ENCODE data around the gene FCRL6.
A peak's percentile ranks its signal among the peaks of the same experiment; 100 is the strongest.

FCRL6 gene

DNA sequence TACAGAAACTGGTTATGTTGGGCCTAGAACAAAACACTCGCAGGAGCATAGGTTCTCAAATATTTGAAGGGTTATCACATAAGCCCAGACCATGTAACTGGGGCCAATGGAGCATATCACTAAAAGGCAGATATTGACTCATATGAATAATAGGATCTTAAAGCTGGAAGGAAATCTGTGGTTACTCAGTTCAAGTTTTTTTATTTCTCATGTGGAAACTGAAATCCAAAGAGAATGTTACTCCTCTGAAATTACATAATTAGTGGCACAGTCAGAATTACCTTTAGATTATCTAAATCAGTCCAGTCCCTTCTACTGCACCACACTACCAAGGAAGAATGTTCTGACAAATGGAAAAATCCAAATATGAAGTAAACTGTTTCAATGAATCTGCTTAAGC lies 36.6 kb downstream of the FCRL6 start:
- DNase-seq, result no peak

DNA sequence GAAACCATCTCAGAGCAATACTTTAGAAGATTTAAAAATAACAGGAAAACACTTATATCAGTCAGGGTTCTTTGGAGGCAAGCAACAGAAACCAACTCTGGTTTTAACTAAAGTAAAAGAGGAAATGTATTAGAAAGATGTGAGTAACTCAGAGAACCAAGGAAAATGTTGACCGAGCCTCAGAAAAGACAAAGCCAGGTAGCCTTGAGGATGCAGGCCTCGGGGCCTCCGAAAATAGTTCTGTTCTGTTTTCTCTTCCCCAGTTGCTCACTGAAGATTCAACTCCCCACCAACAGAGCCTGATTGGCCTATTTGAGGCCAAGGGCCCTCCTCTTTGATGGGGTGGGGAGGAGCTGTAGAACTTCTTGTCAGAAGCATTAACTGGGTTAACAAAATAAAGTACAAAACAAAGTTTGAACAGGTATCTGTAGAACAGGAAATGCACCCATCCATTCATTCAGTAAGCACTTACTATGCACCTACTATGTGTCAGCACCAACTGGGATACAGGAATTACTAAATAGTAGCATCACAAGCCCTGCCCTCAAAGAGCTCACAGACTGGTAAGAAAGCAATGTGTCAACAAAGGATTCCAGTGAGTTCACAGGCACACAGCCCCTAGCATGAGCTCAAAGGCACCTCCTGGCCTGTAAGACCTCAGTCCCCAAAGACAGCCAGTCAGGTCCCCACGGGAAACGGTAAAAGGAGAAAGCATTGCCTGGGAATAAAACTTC lies 37.1 kb downstream of the FCRL6 start:
- DNase-seq, result no peak

DNA sequence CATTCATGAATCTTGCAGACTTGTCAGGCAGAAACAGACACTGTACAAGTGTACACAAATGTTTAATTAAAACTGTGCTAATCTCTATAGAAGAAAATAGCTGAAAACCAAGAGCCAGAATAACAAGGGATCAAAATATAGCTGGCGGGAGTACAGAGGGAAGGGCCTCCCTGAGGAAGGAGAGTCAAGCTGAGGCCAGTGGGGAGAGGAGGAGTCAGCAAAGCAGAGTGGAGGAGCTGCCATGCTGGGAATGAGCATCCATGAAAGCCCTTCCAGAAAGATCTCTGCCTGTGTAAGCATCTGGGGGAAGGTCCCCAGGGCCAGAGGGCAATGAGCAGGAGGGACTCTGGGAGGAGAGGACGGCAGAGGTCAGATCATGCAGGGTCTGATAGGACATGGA lies 39.6 kb downstream of the FCRL6 start:
- no peak for DNase-seq

DNA sequence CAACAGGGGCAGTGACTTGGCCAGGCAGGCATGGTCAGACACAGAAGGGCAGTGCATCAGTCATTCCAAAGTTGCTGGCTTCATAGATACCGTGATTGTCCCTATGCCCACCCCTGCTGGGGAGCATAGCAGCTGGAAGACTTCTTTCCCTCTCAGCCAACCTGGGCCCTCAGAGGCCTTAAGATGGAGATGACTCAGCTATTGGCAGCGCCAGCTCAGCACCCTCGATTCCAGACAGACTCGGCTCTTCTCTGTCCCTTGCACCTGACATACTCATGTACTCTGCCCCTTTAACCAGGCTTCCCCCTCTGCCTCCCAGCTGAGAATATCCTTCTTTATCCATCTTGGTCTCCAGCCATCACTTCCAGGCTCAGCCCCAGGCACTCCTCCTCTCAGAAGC lies 41.3 kb downstream of the FCRL6 start:
- no peak for DNase-seq

DNA sequence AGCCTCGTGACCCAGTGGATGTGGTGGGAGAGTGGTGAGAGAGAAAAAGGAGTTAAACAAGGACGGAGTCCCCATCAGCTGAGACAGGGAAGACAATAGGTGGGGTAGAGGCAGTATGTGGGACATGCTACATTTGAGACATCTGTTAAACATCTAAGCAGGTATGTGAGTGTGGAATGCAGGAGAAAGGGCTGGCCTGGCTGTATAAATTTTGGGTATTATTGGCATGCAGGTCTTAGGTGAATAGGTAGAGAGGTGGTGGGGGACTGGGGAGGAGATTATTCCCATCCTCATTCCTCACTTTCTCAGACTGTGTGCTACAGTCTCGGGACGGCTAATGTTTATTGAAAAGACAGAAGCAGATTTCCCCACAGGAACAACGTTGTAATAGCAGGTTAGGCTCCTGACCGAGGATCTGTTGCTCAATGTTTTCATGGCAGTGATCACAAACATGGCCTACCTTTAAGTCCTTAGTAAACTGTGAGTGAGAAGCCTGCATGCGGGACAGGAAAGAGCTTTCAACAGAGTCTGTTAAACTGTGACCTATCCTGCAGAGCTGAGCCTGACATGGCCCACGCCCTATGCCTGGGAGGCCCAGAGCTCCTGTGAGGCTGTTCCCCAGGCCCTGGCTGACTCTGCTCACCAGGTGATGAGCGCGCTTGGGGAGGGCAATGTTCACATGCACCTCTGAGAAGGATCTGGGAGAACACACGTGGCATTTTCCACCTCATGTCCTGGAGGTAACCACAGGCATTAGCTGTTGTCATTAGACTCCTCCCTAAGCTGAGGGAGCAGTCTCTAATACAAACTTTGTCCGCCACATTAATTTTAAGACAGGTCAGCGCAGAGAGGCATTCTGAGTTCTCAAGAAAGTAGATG lies 43.8 kb downstream of the FCRL6 start:
- no peak for DNase-seq

DNA sequence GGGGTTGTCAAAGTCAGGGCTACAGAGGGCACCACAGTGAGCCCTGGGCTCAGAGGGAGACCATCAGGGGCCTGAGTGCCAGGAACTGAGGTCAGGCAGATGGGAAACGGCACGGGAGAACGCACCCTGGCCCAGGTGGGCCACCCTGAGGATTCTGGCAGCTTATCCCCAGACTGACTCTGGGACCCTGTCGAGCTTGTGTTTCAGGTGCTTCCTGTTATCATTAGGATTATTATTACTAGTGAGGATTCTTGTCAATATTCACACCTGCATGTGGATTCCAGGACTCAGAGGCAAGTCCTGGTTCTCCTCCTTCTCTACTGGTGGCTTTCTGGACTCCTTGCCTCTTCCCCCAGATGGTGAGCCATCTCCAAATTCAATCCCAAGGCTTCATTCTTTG lies 45.1 kb downstream of the FCRL6 start:
- no peak for DNase-seq

DNA sequence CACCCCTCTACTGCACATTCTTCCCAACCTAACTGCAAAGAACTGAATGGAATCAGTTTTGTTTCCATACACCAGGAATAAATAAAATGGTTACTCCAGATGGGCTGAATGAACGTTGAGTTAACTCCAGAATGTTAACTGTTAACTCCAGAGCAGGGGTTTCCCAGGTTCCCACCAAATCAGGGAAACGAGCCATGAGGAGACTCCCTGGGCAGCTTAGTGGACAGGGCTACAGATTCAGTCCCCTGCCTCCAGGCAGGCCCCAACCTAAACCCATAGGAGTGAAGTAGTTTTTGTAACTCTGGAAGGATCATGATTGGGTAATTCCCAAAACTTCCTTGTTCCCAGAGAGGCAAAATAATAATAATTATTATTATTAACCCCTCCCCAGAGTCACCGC lies 46.2 kb downstream of the FCRL6 start:
- DNase-seq, result no peak

DNA sequence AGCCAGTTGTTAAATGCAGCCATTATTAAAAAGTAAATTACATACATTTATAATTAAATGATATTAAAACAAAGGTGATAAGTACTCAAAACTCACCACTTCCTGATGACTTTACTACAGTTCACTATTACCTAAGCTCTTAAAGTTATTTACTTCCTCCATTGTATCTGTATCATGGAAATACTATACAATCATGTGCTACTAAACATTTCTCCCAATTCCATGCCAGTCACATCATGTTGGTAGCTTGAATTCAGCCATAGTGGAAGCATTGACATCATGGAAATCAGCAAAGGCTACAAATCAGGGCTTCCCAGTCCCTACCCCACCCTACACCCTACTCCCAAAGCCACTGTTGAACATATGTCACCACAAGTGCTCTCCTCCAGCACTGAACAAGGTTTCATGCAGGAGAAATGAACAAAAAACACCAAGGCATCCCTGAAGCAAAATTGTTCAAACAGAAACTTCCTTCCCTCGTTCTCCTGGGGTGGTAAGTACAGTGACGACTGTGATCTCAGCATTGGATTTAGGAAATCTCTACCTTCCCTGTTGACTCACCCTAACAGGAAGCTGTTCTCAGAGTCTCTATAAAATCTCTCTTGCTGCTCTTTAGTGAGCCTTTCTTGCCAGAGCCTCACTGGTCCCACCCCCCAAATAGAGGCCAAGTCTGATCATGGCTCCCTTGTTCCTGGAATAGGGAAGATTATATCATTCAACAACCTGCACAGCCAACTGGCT lies 47.6 kb downstream of the FCRL6 start:
- DNase-seq, result no peak

DNA sequence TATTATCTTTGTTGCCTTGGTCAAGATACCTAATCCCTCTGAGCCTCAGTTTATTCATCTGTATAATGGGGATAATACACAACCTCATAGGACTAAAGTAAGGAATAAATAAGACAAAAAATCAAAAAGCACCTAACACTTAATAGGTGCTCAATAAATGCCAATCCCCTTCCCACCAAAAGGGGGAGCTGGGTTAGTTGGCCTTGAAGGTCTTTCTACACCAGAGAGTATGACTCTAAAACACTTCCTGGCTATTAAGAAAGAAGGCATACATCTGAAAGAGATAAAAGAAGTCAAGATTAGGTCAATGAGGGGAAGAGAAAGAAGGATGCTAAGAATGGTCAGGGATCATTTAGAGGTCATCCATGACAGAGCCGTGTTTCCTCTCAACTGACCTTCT lies 49.2 kb downstream of the FCRL6 start:
- no peak for DNase-seq

DNA sequence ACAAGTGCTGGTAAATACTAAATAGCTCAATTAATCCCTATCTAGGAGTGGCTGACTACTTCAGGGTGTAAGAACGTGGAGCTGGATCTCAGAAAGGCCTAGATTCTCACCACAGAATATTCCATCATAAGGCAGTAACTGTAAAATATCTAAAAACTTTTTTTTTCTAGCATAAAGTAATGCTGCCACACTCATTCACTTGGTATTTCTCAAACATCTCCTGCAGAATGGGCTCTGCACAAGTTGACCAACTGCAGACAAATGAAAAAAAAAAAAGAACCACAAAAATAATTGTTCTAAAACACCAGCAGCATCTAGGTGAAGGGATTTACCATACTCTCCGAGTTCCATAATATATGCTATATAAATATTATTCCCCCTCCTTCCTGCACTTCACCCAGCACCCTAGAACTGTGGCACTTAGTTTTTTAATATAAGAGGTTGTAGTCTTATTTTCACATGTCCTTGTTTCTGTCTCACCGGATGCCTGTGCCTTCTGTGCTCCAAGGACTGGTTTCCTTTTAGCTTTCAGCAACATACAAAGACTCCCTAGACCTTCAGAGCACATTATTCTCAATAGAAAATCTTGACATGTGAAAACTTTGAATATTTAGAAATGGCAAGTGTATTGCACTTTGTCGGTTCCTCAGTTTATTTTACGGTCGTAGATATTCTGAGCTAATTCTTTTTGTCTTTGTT lies 51.4 kb downstream of the FCRL6 start:
- no peak for DNase-seq

DNA sequence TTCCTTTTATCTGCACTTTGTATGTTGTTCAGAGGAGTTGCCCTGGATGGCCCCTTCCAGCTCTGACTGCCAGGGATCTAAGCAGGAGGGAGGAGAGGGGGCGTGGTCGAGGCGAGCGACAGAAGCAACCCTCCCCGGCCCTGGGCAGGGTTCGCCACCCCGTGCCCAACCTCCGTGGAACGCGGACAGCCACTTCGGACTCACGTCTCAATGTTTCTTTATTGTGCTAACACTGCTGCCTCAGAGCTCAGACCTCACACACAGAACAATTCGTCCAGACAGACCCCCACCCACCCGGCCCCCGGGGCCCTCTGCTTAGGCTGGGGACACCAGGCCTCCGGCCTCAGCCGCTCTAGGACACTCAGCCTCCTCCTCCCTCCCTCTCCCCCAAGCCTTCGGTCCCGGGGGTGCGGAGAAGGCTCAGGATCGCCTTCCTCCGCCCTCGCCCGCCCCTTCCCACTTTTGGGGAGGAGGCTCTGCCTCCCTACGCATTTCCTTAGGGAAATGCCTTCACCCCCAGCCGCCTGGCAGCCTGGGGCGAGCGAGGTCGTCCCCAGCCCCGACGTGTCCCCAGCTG lies 52.0 kb downstream of the FCRL6 start:
- DNase-seq, result peak; percentile 73

DNA sequence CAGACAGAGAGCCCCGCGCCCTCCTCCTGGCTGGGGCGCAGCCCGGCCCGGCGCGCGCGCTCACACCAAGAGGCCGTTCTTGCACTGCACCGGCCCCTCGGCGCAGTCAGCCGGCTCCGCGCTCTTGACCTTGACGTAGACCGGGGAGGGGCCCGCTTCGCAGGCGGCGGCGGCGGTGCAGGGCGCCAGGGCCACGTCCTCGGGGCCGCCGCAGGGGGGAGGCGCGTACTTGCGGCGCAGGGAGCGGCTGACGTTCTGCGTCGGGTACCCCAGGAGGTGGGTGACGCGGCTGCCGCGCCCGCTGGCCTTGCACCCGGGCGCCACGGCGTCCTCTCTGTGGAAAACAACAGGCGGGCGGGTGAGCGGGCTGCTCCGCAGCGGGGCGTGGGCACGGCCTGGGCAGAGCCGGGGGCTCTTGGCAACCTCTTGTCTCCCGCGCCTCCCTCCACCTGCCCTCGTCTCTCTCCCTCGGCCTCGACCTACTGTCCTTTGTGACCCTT lies 52.6 kb downstream of the FCRL6 start:
- peak; percentile 77 for DNase-seq

DNA sequence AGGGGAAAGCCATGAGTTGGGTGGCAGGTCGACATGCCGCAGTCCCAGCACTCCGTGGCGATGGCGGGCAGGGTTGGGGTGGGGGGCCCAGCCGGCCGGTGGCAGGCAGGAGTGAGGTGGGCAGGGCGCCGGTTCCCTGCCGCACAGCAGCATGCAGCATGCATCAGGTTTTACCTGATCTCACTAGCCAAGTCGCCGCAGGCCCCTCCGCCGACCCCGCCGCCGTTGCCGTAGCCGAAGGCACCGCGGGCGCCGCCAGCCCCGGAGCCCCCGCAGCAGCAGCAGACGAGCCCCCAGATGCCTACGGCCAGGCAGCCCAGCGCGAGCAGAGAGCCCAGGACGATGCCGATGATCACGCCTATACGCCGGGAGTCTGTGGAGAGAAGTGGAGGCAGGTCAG lies 53.5 kb downstream of the FCRL6 start:
- no peak for DNase-seq

DNA sequence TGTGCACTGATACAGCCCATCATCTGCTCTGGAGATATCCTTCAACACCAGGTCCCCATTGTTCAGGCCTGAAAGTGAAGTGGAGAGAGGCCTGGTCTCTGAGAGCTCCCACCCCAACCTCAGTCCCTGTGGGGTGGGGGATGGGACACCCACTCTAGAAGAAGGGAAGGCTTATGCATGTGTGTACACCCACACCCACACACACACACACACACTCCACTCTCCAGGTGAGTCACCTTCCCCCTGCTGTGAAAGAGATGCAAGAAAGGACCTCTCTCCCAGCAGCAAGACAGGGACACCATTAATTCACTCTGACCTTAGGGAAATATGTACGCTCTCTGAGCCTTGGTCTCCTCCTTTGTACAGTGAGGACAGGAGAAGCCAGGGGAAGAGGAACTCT lies 54.4 kb downstream of the FCRL6 start:
- DNase-seq, result no peak

DNA sequence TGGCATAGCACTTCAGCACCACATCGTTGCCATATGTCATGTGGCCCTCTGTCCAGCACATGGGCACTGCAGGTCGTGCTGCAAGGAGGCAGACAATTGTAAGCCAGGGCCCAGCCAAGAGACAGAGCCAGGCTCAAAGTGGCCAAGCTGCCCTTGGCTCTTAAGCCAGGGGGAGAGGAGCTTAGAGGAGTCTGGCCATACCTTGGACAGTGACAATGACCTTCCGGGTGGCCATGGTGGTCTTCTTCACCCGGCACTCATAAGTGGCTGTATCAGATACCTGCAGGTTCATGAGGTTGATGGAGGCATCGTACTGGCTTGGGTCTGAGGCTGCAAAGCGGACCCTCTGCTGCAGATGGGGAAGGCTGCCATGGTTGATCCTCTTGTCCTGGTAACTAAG lies 55.7 kb downstream of the FCRL6 start:
- DNase-seq, result no peak

DNA sequence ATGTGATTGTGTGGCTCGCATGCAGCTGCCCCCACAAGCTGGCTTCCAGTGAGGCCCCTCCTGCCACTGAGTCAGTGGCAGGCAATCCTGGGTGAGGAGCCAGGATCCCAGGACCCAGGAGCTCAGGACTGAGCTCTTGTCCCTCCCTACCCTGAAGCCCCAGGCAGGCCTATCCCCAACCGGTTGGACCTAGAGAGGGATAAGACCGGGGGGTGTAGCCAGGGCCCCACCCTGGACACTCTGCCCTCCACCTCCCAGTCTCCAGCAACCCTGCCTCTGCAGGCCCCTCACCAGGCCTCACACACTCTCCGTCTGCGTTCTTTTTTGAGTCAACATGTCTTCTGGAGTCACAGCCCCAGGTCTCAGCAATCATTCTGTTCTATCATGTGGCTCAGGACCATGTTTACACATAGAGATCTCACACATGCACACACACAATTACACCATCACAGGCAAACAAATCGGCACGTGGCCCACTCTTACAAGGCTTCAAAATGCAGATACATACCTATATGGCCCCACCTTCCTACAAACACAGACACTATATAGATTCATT lies 57.7 kb downstream of the FCRL6 start:
- no peak for DNase-seq

DNA sequence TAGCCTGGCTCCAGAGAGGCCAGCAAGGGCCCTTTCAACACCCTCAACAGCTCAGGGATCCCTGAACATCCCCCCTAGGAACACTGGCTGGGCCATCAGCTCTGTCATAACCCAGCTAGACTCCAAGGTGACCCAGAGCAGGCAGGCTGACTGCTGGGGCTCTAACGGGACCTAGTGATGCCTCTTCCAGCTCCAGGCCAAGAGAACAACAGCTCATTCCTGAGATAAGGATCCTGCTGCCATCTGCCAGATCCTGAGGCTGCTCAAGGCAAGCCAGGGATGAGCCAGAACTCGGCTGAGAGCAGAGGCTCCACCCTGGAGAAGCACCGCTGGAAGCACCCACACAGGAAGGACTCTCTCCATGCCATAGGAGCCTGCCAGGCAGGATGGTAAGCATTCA lies 58.3 kb downstream of the FCRL6 start:
- no peak for DNase-seq

DNA sequence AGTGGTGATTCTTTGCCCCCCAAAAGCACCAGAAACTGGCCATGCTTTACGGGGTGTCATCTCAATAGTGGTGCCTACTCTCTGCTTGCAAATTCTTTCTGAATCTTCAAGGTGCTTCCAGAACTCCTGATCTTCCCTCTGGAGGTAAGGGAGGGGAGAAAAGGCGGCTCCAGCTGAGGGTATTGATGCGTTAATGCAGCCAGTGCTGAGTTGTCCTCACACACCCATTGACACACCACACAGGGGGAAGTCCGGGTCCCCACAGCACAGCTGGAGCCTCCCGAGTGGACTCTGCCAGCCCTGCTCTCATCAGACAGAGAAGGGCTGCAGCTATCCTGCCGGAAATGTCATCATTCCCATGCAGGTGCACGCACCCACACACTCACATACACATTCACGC lies 59.1 kb downstream of the FCRL6 start:
- no peak for DNase-seq

DNA sequence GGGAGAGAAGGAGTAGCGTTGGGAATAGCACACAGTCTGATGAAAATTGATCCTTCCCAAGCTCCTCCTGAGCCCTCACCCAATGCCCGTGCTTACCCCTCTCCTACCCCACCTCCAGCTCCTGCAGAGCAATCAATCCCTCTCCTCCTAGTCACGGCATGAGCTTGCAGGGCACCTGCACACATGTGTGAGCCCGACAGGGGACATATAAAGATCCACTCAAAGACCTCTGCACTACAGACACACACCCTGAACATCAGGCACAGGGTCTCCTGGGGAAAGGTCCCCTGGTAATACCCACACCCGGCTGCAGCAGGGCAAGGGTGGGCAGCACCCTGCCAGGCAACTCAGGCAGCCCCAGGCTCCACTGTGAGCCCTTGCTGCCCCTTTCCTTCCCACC lies 59.9 kb downstream of the FCRL6 start:
- DNase-seq, result no peak

DNA sequence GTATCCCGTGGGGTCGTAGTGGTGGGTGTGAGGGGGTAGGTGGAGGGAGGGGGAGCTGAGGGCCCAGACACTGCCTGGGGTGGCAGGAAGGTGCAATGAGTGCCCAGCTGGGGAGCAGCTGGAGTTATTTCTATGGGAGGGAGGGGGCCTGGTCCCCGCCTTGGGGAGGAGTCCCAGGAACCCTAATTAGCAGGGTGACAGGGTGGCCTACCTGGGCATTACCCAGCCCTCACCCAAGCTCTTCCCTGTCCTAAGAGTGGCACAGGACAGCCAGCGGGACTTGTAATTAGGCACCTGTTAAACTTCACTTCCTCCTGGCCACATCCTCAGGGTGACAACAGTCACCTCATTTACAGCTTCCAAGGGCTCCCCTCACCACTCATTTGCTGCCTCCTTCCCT lies 60.4 kb downstream of the FCRL6 start, which contains the start of gene VSIG8:
VSIG8 (minus strand) TSS at position 101 of the 400 bp plus-strand sequence. CDS start 136 bp downstream, outside the sequence.
- no peak for DNase-seq

DNA sequence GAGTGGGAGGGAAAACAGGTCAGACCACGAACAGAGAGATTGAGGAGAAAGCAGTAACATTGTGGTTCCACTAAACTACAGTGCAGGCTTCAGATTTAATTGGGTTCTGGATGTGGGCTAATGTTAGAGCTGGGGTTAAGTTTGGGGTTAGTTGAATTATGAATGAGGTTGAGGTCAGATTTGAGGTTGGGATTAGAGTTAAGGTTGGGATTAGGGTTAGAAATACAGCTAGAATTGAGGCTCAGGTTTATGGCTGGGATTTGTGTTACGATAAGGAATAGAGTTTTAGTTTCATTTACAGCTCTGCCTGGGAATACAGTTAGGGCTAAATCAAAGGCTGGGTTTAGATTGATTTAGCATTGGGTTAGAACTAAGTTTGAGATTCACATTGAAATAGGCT lies 62.1 kb downstream of the FCRL6 start:
- DNase-seq, result no peak
